ENCODE measurements around the gene YAF2. TPM values are rescaled to one million over a fixed set of nuclear protein-coding genes. Genes with fewer than 3 reads are reported as not detected.

The YAF2 gene
- total and polyA plus RNA-seq, 2 of the 13 experiments (the other 11 are each of a cell fraction or from before 2014, with no cell fraction given), result 8.4 to 11.7 TPM

DNA sequence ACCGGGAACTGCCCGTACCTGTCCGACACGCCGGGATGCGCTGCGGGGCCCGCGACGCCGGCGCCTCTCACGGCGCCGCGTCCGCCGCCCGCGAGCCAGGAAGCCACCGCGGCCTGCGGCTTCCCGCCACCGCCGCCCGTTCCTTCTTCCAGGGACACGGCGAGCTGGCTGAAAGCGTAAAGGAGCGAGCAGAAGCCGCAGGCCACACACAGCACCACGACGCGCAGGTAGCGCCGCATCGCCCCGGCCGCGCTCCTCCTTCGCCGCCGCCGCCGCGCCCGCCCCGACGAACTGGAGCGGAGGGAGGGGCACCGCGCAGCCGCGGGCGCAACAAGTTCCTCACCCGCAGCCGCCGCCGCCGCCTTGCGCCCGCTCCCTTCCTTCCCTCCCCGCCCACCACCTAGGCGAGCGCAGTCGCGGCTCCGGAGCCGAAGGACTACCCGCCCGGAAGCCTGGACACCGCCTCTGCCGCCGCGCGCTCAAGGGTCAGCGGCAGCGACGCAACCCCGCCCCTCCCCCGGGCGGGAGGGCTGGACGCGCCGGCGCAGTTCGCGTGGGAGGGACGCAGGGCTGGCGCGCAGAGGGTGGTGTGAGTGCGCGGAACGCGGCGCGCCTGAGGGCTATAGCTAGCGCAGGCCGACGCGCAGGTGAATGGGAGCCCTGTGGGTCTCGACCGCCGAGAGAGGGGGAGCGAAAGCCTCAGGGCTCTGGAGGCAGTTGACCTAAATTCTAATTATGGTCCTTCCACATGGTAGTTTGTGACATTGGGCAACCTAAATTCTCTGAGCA lies 93.4 kb downstream of the YAF2 start, which contains the start of gene GXYLT1 (continued):
- peak; percentile 84; the same call in 1 of the 2 replicates for TF ChIP-seq ZBTB3 (CRISPR knock-in tag; IDR thresholded peaks at IDR 0.05; ENCODE audit: borderline replicate concordance, low read depth)
- TF ChIP-seq ZNF12 (CRISPR knock-in tag; IDR thresholded peaks at IDR 0.05), result no peak
- TF ChIP-seq, protein P1, sequence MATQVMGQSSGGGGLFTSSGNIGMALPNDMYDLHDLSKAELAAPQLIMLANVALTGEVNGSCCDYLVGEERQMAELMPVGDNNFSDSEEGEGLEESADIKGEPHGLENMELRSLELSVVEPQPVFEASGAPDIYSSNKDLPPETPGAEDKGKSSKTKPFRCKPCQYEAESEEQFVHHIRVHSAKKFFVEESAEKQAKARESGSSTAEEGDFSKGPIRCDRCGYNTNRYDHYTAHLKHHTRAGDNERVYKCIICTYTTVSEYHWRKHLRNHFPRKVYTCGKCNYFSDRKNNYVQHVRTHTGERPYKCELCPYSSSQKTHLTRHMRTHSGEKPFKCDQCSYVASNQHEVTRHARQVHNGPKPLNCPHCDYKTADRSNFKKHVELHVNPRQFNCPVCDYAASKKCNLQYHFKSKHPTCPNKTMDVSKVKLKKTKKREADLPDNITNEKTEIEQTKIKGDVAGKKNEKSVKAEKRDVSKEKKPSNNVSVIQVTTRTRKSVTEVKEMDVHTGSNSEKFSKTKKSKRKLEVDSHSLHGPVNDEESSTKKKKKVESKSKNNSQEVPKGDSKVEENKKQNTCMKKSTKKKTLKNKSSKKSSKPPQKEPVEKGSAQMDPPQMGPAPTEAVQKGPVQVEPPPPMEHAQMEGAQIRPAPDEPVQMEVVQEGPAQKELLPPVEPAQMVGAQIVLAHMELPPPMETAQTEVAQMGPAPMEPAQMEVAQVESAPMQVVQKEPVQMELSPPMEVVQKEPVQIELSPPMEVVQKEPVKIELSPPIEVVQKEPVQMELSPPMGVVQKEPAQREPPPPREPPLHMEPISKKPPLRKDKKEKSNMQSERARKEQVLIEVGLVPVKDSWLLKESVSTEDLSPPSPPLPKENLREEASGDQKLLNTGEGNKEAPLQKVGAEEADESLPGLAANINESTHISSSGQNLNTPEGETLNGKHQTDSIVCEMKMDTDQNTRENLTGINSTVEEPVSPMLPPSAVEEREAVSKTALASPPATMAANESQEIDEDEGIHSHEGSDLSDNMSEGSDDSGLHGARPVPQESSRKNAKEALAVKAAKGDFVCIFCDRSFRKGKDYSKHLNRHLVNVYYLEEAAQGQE (IDR thresholded peaks at IDR 0.05; ENCODE audit: borderline replicate concordance in 1 of 2, low read depth in 1 of 2, low read length in 2 of 2), result peak in 1 of 2 experiments; percentile 45; a peak in 1 of 4 replicates
- TF ChIP-seq, protein P2, sequence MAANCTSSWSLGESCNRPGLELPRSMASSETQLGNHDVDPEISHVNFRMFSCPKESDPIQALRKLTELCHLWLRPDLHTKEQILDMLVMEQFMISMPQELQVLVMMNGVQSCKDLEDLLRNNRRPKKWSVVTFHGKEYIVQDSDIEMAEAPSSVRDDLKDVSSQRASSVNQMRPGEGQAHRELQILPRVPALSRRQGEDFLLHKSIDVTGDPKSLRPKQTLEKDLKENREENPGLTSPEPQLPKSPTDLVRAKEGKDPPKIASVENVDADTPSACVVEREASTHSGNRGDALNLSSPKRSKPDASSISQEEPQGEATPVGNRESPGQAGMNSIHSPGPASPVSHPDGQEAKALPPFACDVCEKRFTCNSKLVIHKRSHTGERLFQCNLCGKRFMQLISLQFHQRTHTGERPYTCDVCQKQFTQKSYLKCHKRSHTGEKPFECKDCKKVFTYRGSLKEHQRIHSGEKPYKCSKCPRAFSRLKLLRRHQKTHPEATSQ (CRISPR knock-in tag; IDR thresholded peaks at IDR 0.05; ENCODE audit: borderline replicate concordance), result peak; percentile 55; the same call in 1 of the 2 replicates
- TF ChIP-seq XBP1 (CRISPR knock-in tag; IDR thresholded peaks at IDR 0.05), result no peak; the same call in 1 of the 2 replicates
- TF ChIP-seq, protein P3, sequence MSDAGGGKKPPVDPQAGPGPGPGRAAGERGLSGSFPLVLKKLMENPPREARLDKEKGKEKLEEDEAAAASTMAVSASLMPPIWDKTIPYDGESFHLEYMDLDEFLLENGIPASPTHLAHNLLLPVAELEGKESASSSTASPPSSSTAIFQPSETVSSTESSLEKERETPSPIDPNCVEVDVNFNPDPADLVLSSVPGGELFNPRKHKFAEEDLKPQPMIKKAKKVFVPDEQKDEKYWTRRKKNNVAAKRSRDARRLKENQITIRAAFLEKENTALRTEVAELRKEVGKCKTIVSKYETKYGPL (CRISPR knock-in tag; IDR thresholded peaks at IDR 0.05), result no peak
- no peak for TF ChIP-seq SNRNP70 (IDR thresholded peaks at IDR 0.05; ENCODE audit: low read depth, low read length)
- TF ChIP-seq PHB2 (IDR thresholded peaks at IDR 0.05; ENCODE audit: partially characterized antibody), result no peak
- TF ChIP-seq, protein P4, sequence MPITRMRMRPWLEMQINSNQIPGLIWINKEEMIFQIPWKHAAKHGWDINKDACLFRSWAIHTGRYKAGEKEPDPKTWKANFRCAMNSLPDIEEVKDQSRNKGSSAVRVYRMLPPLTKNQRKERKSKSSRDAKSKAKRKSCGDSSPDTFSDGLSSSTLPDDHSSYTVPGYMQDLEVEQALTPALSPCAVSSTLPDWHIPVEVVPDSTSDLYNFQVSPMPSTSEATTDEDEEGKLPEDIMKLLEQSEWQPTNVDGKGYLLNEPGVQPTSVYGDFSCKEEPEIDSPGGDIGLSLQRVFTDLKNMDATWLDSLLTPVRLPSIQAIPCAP (CRISPR knock-in tag; IDR thresholded peaks at IDR 0.05; ENCODE audit: low read depth), result no peak
- TF ChIP-seq FLYWCH1 (CRISPR knock-in tag; IDR thresholded peaks at IDR 0.05), result no peak
- no peak for TF ChIP-seq SRSF9 (IDR thresholded peaks at IDR 0.05; ENCODE audit: borderline replicate concordance, insufficient read depth, low read depth, low read length, poor library complexity, severe bottlenecking)
- peak; percentile 79; the same call in 1 of the 2 replicates for TF ChIP-seq SATB2 (CRISPR knock-in tag; IDR thresholded peaks at IDR 0.05)
- no peak for TF ChIP-seq KDM1A (CRISPR knock-in tag; IDR thresholded peaks at IDR 0.05)
- TF ChIP-seq ZNF460 (CRISPR knock-in tag; IDR thresholded peaks at IDR 0.05; ENCODE audit: borderline replicate concordance), result no peak
- 0 out of 2 replicates have a peak, but pooled peaks have one; percentile 23 for TF ChIP-seq ZNF747 (CRISPR knock-in tag; IDR thresholded peaks at IDR 0.05; ENCODE audit: borderline replicate concordance)
- TF ChIP-seq, protein P5, sequence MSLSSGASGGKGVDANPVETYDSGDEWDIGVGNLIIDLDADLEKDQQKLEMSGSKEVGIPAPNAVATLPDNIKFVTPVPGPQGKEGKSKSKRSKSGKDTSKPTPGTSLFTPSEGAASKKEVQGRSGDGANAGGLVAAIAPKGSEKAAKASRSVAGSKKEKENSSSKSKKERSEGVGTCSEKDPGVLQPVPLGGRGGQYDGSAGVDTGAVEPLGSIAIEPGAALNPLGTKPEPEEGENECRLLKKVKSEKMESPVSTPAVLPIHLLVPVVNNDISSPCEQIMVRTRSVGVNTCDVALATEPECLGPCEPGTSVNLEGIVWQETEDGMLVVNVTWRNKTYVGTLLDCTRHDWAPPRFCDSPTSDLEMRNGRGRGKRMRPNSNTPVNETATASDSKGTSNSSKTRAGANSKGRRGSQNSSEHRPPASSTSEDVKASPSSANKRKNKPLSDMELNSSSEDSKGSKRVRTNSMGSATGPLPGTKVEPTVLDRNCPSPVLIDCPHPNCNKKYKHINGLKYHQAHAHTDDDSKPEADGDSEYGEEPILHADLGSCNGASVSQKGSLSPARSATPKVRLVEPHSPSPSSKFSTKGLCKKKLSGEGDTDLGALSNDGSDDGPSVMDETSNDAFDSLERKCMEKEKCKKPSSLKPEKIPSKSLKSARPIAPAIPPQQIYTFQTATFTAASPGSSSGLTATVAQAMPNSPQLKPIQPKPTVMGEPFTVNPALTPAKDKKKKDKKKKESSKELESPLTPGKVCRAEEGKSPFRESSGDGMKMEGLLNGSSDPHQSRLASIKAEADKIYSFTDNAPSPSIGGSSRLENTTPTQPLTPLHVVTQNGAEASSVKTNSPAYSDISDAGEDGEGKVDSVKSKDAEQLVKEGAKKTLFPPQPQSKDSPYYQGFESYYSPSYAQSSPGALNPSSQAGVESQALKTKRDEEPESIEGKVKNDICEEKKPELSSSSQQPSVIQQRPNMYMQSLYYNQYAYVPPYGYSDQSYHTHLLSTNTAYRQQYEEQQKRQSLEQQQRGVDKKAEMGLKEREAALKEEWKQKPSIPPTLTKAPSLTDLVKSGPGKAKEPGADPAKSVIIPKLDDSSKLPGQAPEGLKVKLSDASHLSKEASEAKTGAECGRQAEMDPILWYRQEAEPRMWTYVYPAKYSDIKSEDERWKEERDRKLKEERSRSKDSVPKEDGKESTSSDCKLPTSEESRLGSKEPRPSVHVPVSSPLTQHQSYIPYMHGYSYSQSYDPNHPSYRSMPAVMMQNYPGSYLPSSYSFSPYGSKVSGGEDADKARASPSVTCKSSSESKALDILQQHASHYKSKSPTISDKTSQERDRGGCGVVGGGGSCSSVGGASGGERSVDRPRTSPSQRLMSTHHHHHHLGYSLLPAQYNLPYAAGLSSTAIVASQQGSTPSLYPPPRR (CRISPR knock-in tag; IDR thresholded peaks at IDR 0.05; ENCODE audit: borderline replicate concordance), result peak; percentile 73

Measured in HepG2 (cell line).